ENCODE measurements around the gene OSBPL6.

The OSBPL6 gene

DNA sequence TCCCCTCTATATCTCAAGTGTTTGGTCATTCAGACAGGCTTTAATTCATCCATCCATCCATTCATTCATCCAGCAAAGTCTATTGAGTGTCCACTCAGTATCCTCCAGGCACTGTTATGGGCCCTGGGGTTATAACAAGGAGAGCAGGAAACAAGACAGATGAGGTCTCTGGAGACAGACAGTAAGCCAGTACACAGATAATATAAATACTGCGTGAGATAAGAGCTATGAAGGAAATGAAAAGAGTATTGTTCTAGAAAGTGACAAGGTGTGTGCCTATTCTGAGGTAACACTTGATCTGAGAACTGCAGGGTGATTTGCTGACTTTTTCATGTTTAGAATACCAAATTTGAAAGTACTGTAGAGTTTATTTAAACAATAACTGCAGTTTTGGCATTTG, 98.3 kb downstream of the OSBPL6 start:
- Histone ChIP-seq H3K36me3 (ENCODE audit: control insufficient read depth, low read length) (no peaks in the 10 kb centered on the region), H3F3A (ENCODE audit: control insufficient read depth, insufficient read depth) (no peaks in the 10 kb centered on the region), H4K20me1 (ENCODE audit: control insufficient read depth, insufficient read depth, low read depth, low read length) (no peaks in the 10 kb centered on the region), H3K9me2 (replicated peaks; ENCODE audit: control insufficient read depth, low read length) (no peaks in the 10 kb centered on the region), H3K9me3 (ENCODE audit: control insufficient read depth, insufficient read depth, low read length) (no peaks in the 10 kb centered on the region), H3K4me3 (ENCODE audit: low read length) (no peak overlapping the region), H3K4me2 (ENCODE audit: low read length) (no peak overlapping the region), H3K27ac (ENCODE audit: low read depth, low read length) (no peak overlapping the region), H3K27me3 (ENCODE audit: control insufficient read depth, low read length) (peaks cover 6% of the 10 kb centered on the region; the same call in 1 of the 2 replicates), H3K4me1 (ENCODE audit: control insufficient read depth, low read length) (no peaks in the 10 kb centered on the region), H3K79me2 (ENCODE audit: control insufficient read depth, low read length) (no peaks in the 10 kb centered on the region)
- TF ChIP-seq, protein P1, sequence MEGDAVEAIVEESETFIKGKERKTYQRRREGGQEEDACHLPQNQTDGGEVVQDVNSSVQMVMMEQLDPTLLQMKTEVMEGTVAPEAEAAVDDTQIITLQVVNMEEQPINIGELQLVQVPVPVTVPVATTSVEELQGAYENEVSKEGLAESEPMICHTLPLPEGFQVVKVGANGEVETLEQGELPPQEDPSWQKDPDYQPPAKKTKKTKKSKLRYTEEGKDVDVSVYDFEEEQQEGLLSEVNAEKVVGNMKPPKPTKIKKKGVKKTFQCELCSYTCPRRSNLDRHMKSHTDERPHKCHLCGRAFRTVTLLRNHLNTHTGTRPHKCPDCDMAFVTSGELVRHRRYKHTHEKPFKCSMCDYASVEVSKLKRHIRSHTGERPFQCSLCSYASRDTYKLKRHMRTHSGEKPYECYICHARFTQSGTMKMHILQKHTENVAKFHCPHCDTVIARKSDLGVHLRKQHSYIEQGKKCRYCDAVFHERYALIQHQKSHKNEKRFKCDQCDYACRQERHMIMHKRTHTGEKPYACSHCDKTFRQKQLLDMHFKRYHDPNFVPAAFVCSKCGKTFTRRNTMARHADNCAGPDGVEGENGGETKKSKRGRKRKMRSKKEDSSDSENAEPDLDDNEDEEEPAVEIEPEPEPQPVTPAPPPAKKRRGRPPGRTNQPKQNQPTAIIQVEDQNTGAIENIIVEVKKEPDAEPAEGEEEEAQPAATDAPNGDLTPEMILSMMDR (IDR thresholded peaks at IDR 0.05; ENCODE audit: low read depth, low read length, poor library complexity, severe bottlenecking): no peak
- no peak for TF ChIP-seq EZH2phosphoT487 (IDR thresholded peaks at IDR 0.05; ENCODE audit: borderline replicate concordance, low read length)

DNA sequence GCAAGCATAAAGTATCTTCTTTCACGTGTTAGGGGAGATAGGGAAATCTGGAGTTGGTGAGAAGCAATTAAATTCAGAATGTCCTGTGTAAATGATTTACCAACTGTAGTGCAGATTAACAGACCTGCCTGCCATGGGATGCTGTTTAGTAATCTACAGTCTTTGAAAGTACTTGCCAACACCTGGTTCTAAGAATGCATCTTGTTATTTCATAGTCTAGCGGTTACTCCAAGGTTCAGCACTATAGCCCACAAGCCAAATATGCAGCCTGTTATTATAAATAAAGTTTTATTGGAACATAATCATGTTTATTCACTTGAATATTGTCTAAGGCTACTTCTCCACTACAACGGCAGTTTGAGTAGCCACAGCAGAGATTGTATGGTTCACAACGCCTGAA, 100.8 kb downstream of the OSBPL6 start:
- H3K4me2 ChIP-seq (ENCODE audit: low read length): no peak overlapping the region
- H3K4me1 ChIP-seq (ENCODE audit: control insufficient read depth, low read length): no peaks in the 10 kb centered on the region
- H4K20me1 ChIP-seq (ENCODE audit: control insufficient read depth, insufficient read depth, low read depth, low read length): no peaks in the 10 kb centered on the region
- peaks cover 6% of the 10 kb centered on the region; the same call in 1 of the 2 replicates for H3K27me3 ChIP-seq (ENCODE audit: control insufficient read depth, low read length)
- no peaks in the 10 kb centered on the region for H3F3A ChIP-seq (ENCODE audit: control insufficient read depth, insufficient read depth)
- H3K4me3 ChIP-seq (ENCODE audit: low read length): no peak overlapping the region
- no peaks in the 10 kb centered on the region for H3K9me2 ChIP-seq (replicated peaks; ENCODE audit: control insufficient read depth, low read length)
- TF ChIP-seq, protein P1 (IDR thresholded peaks at IDR 0.05; ENCODE audit: low read depth, low read length, poor library complexity, severe bottlenecking): no peak
- TF ChIP-seq EZH2phosphoT487 (IDR thresholded peaks at IDR 0.05; ENCODE audit: borderline replicate concordance, low read length): no peak
- H3K36me3 ChIP-seq (ENCODE audit: control insufficient read depth, low read length): no peaks in the 10 kb centered on the region
- no peak overlapping the region for H3K27ac ChIP-seq (ENCODE audit: low read depth, low read length)
- H3K9me3 ChIP-seq (ENCODE audit: control insufficient read depth, insufficient read depth, low read length): no peaks in the 10 kb centered on the region
- no peaks in the 10 kb centered on the region for H3K79me2 ChIP-seq (ENCODE audit: control insufficient read depth, low read length)

DNA sequence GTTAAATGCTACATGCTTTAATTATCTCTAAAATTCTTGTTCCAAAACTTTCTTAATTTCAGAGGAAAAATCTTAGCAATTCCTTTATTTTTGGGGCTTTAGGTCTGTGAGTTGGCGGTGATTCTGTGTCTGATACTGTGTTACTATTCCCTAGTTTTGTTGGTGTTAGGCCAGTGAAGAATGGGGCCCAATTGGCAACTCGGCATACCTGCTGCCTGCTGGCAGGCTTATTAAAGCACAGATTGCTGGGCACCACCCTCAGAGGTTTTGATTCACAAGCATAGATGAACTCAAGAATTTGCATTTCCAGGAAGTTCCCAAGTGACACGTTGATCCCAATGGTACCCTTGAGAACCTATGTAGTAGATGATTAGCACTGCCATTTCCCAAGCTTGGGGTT, 101.6 kb downstream of the OSBPL6 start:
- no peaks in the 10 kb centered on the region for H3K9me3 ChIP-seq (ENCODE audit: control insufficient read depth, insufficient read depth, low read length)
- no peak for TF ChIP-seq EZH2phosphoT487 (IDR thresholded peaks at IDR 0.05; ENCODE audit: borderline replicate concordance, low read length)
- TF ChIP-seq, protein P1 (IDR thresholded peaks at IDR 0.05; ENCODE audit: low read depth, low read length, poor library complexity, severe bottlenecking): no peak
- H3K4me3 ChIP-seq (ENCODE audit: low read length): no peak overlapping the region
- no peak overlapping the region for H3K4me2 ChIP-seq (ENCODE audit: low read length)
- H3K9me2 ChIP-seq (replicated peaks; ENCODE audit: control insufficient read depth, low read length): no peaks in the 10 kb centered on the region
- no peaks in the 10 kb centered on the region for H3K4me1 ChIP-seq (ENCODE audit: control insufficient read depth, low read length)
- H3K36me3 ChIP-seq (ENCODE audit: control insufficient read depth, low read length): no peaks in the 10 kb centered on the region
- no peak overlapping the region for H3K27ac ChIP-seq (ENCODE audit: low read depth, low read length)
- peaks cover 6% of the 10 kb centered on the region; the same call in 1 of the 2 replicates for H3K27me3 ChIP-seq (ENCODE audit: control insufficient read depth, low read length)
- H3K79me2 ChIP-seq (ENCODE audit: control insufficient read depth, low read length): no peaks in the 10 kb centered on the region
- no peaks in the 10 kb centered on the region for H4K20me1 ChIP-seq (ENCODE audit: control insufficient read depth, insufficient read depth, low read depth, low read length)
- H3F3A ChIP-seq (ENCODE audit: control insufficient read depth, insufficient read depth): no peaks in the 10 kb centered on the region
